ENCODE measurements around the gene LHX1.

LHX1 gene

DNA sequence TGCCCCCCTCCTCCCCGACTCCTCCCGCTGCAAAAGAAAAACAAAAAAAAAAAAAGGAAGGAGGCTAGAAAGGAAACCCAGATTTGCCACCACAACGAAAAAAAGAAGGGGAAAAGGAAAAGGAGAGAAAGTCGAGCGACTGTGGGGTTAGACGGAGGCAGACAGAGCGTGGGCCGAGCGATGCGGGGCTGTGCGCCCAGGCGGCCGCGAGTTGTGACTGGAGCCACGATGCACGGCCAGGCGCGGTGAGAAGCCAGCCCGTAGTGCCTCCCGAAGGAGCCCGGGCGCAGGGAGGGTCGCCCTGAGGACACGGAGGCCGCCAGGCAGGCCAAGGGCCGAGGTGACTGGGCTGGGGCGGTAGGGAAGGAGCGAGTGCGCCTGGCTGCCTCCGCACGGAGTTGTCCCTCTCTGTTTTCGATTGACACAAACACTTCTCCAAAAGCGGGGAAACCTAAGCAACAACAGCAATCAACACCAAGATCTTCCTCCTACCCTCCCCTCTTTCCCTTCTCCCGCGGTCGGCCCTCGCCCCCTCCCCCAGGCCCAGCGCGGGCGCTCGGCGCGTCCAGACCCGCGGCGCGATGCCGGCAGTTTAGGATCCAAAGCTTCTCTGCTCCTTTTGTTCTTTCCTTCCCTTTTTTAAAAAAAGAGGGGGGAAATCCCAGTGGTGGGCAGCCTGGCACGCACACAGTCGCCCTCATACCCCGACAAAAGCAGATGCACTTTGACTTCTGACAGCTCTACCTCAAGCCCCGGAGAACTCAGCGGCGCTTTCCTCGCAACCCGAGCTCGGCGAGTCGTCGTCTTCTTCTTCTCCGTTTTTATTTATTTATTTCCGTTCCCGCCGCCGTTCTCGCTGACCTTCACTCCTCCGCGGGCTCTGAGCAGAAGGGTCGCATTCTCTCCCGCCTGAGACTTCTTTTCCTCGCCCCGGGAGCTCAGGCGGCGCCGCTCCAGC is at the start of gene LHX1:
LHX1 (plus strand) TSS at position 475 of the 958 bp plus-strand sequence. CDS start 723 bp downstream, outside the sequence.
- DNase-seq (ENCODE audit: low spot score): no peak

DNA sequence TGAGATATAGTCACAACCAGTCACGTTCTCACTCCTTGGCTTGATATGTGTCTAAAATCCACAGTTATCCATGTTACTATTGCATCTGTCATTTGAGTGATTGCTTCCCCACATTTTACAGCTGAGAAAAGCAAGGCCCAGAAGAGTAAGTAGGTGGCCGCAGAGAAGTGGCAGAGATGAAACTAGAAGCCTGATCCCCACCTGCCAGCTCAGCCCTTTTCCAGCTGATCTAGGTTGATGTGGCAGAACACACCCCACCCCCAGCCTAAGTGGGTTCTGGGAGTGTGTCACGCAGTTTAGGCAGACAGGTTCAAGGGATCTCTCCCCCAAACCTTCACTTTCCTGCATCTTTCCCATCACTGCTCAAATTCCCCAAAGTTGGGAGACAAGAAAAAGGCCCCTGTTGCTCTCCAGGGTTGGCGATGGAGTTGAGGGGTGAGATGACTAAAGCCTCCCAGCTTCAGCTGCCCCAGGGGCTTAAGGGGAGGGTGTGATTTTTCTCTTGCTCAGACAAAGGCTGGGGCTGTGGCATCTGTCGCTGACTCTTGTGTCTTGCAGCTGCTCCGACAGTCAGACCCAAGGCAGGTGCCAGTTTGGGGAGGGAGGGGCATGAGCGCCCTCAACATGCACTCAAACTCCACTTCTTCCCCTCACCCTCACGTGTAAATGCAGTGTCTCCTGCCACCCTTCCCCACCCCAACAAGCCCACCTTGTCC is 48.9 kb upstream of the LHX1 start:
- DNase-seq (ENCODE audit: low spot score): no peak

DNA sequence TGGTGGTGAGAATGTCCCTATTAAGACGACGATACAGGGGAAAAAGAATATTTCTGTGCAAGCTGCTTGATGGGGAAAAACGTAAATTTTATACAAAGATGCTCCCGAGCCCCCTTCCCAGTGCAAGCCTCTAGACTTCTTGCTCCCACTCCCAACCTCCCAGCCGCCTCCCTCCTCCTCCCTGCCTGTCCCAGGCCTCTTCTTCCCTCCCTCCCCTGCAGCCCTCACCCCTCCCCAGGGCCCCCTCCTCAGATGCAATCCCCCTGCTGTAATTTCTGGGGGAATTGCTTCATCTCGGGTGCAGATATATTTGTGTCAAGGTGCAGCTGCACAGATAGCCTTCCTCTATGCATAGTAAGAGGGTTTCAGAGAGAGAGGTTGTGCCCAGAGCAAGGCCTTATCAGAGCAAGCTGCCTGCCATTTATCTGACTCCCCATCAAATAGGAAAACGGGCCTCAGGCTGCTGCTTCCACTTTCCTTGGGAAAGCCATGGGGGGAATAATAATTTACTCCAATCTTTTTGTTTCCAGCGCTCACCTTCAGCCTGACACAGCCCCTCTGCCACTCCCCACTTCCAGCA is 47.4 kb upstream of the LHX1 start:
- DNase-seq (ENCODE audit: low spot score): no peak

DNA sequence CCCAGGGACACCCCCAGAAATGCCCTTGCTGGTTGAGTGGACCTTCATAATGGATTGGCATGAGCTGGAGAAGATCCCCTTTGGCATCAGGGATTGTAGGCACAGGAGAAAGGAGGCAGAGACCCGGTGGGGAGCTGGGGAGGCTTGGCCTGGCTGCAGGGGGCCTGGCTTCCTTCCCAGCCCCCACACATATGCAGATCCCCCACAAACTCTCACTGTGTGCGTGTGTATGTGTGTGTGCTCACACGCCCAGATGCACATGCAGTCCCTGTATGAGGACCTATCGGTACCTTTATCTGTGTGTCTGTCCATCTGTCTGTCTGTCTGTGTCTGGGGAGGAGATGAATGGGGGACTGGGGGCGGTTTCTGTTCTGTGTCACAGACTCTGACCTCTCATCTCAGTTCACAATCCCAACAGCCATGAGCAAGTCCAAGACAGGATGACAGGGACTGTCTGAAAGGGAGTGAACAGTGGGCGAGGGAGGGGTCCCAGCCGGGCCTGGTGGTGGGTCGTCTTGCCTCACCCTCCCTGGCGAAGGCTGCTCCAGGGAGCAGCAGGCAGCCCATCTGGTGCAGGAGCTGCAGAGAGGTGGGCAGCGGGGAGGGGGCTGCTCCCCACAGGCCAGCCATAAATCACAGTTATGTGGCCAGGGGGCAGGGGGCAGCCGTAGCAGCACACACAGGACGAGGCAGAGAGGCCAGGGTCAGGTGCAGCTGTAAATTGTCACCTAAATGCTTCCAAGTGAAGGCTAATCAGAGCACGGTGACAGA is 46.7 kb upstream of the LHX1 start:
- no peak for DNase-seq (ENCODE audit: low spot score)

DNA sequence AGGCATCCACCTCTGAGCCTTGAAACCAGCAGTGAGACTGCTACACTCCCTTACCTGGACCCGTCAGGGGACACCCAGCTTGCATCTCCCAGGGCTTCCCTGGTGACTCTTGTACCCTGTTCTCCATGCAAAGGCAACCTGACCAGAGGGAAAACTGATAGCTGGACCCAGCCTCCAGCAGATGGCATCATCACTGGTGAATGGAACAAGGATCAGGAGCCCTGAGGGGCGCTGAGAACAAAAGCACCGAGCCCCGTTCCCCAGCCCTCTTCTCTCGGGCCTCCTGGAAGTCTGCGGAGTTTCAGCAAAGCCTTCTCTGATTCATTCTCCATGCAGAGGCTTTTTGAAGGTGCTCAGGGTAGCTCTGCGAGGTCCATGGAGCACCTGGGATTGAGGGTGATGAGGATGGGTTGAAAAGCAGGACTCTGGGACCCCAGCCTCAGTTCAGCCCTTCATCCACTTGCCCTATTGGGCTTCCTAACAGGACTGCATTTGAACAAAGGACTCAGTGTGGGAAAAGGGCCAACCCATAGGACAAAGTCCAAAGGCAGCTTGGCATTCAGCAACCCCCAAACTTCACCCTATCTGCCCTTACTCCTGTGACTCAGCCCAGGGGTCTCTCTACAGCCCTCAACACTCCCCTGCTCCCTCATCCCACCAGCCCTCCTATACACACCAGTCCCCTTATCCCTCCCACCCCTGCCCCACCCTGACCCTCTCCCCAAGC is 45.0 kb upstream of the LHX1 start:
- DNase-seq (ENCODE audit: low spot score): no peak

DNA sequence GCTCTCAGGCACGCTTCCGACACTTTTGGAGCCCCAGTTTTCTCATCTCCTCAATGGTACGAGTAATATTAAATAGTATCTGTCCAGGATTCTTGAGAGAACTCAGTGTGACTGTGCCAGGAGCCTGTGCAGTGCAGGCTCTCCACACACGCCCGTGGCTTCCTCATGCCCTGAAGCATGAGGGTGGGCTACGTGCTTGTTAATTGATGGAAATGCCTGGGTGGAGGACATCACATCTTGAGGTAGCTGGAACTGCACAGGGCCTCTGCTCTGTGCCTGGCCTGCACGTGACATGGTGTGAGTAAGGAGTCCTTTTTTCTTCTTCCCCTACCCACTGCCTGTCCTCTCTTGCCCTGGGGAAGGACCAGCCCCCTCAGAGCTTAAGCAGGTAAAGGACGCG is 43.1 kb upstream of the LHX1 start:
- DNase-seq (ENCODE audit: low spot score): no peak

DNA sequence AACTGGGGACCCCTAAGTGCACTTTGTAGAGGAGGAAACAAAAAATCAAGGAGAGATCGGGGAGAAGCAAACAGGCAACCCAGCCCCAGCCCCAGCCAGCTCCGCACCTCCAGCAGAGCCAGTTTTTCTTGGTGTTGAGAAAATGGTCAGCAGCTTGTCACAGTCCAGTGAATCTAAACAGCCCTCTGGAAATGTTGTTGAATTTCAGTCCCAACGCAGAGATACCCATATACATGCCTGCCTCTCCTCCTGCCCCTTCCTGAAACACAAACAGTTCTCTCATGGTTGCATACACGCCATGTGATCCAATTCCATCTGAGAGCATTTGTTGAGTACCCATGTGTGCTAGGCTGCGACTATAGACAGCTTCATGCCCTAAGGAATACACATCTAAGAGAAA is 42.4 kb upstream of the LHX1 start:
- no peak for DNase-seq (ENCODE audit: low spot score)

DNA sequence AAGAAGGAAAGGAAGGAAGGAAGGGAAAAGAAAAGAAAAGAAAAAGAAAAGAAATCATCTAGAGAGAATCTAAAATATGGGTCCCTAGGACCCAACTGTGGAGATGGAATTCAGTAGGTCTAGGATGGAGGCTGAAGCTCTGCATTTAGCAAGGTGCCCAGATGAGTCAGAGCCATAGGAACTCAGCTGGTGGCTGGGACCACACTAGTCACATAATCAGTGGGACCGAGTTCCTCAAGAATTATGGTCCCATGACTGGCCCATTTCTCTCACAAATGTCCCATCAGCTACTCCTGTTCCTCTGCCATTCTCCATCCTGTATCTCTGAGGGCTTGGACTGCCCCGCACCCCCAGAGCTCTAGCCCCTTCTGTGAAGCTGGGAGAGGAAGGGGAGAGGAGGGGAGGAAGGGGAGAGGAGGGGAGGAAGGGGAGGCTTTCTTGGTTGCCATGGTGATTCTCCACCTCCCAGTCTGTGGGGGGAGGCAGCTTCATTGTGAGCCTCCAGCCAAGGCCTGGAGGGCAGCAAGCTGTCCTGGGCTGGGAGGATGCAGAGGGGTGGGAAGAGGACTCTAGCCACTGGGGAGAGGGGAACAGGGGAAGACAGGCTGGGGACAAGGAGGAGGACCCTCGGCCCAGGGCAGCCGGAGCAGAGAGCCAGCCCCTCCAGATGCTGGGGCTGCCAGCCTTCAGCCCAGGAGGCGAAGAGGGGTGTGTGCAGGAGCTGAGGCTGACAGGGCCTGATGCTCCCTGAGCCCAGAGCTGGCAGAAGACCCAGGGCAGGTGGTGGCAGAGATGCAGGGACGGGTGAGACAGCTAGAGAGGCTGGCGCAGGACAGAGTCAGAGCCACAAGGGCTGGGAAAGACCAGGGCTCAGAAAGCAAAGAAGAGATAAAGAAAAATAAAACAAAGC is 37.8 kb upstream of the LHX1 start:
- DNase-seq (ENCODE audit: low spot score): no peak

DNA sequence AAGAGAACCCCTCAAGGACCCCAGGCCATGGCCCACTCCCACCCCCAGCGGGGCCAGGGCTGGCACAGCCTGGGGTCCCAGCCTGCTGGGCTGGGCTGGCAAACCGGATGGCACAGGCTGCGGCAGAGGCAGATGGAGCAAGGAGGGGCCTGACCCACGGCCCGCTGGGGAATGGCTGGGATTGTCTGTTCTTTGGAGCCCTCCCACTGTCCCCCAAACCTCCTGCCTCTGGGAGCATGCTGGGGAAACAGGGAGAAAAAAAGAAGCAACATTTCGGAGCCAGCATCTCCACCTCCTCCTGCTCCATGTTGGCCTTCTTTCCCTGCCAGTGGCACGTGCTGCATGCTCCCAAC is 37.1 kb upstream of the LHX1 start:
- DNase-seq (ENCODE audit: low spot score): no peak

DNA sequence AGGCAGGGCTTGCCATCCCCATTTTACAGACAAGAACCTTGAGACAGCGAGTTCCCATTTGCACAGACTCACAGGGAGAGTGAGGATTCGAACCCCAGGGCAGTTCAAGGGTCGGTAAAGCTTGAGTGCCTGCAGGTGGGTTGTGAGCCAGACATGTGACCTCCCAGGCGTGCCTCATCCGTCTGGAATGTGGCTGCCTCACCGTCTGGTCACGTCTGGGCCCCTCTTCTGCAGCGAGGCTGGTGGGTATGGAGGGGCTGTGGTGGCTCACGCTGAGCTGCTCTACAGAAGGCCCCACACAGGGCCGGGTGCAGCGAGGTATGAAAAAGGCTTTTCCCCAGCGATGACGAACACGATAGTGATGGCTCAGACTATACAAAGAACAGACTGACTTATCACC is 35.8 kb upstream of the LHX1 start:
- peak; percentile 7 for DNase-seq (ENCODE audit: low spot score)

DNA sequence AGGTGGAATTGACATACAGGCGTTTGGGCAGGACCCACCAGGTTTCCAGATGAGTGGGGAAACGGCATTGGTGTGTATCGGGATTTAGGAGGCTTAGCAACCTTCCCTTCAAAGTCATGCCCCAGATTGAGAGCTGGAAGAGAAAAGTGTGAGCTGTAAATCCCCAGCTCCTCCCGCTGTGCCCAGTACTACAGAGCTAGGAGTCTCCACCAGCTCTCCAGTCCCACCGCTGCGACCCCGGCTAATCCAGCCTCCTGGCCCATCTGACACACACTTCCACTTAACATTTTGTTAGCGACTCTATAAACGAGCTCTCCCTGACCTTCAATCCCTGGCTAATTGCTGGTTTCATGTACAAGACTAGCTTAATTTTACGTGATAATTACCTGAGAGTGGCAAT is 29.9 kb upstream of the LHX1 start:
- DNase-seq (ENCODE audit: low spot score): no peak

DNA sequence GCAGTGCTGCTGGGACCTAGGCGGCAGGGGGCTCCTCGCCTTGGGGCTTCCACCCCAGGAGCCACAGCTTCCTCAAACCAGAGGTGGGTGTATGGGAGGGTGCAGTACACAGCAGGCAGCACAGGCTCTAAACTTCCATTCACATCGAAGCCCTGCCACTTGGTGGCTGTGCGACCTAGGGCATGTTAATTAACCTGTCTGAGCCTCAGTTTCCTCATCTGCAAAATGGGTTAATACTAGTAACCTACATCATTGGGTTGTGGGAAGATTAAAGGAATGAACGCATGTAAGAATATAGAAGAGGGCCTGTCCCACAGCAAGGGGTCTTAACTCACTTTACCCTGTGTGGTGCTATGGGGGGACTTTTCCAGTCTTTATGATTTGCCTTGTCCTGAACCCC is 26.8 kb upstream of the LHX1 start:
- no peak for DNase-seq (ENCODE audit: low spot score)

DNA sequence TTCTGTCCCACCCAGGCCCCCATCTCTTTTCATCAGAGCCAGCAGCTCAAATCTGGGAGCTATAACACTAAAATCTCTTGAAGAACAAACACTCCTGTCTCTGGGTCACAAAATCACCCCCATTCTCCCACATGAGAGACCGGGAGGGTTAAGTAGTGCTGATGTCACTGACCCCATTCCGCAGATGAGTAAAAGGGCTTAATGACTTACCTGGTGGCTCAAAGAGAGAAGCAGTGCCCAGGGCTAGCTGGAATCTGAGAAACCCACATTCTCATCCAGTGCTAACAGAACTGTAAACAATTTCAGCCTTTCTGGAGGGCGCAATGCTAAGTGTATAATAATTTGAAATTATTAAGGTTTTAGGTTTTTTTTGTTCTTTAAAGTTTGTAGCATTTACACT is 26.3 kb upstream of the LHX1 start:
- no peak for DNase-seq (ENCODE audit: low spot score)

DNA sequence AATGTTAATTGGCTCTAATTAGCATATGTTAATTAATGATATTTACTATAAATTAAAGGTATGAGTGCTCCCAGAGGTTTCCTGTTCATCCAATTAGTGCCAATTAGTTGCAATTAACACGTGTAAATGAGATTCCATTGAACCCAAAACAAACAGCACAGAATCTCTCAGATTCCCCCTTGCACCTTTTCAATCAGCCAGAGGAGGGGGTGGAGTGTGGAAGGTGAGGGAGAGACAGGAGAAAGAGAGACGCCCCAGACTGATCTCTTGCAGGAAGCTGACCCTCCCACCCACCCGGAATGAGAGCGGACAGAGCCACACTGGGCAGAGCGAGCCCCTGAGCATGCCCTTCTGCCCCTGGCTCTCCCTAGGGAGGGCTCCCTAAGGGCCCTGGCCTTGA is 24.1 kb upstream of the LHX1 start:
- DNase-seq (ENCODE audit: low spot score): no peak

DNA sequence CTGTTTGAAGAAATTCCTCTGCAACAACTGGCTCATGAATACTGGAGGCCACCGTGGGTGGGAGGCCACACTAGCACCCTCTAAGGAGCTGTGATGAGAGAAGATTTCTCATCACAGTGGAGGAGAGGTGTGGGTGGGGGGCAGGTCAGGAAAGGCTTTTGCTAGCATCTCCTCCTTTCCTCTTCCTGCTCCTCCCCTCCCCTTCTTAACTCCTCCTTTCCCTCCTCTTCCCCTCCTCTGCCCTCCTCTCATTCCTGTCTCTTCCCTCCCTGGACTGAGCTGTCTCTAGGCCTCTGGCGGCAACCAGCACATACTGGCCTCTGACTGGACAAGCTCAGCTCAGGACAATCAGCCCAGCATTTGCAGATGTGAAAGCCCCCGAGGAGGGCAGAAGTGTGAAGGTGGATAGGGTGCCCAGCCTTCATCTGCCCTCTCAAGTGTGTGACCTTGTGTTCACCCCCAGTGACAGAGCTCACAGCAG is 19.0 kb upstream of the LHX1 start:
- no peak for DNase-seq (ENCODE audit: low spot score)

DNA sequence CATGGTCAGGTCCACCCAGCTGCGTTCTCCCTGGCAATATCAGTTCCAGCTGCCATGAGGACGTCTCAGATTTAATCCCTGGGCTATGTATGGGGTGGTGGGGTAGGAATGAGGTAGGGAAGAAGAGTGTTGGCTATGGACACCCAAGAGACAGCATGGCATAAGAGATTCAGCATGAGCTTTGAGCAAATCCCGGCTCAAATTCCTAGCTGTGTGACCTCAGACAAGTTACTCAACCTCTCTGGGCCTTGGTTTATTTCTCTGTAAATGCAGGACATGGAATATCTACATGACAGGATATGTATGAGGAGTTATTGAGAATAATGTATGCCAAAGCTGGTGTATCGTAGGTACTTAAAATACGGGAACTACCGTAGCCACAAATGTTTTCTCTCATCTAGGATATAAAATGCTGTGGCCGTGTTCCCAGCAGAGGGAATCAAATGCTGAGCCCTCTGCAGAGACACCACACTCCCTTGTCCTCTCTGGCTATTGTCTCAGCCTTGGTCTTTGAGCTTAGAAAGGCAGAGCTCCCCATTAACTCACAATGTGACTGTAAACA is 17.8 kb upstream of the LHX1 start:
- no peak for DNase-seq (ENCODE audit: low spot score)

DNA sequence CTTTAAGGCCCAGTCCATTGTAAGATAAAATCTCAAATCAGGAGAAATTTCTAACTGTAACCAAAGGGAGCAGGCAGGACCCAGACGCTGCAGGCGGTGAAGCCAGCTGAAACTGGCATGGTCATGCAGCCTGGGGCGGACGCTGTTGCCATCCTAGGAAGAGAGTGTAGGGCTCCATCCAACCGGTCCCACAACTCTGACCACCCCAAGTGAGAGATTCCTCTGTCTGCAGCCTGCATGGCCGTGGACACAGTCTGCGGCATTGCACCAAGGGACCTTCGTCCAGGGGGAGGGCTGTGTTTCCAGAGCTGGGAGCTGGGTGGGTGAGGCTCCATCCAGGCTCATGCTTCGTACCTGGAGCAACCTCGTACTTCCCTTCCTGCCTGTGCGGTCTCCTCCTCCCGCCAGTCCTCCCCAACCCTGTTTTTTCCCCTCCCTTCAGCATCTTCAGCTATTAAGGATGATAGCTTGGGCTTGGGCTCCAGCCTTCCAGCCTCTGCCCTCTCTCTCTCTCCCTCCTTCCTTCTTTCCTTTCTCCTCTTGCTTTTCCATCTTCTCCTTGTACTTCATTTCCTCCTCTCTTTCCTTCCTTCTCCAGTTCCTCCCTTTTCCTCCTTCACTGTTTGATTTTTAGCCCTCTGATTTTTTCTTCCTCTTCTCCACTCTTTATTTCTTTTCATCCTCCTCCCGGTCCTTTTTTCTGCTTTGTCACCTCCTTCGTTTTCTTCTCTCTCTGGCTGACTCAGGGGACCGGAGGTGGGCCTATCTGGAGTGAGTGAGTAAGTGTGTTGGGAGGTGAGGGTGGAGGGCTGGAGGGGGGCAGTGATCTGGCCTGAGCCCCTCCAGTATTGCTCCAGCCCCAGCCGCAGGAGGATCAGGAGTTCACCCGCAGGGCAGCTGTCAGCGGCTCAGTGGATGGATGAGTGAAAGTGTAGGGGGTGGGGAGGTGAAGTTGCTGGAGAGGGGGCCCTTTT is 17.0 kb upstream of the LHX1 start:
- DNase-seq (ENCODE audit: low spot score): no peak

DNA sequence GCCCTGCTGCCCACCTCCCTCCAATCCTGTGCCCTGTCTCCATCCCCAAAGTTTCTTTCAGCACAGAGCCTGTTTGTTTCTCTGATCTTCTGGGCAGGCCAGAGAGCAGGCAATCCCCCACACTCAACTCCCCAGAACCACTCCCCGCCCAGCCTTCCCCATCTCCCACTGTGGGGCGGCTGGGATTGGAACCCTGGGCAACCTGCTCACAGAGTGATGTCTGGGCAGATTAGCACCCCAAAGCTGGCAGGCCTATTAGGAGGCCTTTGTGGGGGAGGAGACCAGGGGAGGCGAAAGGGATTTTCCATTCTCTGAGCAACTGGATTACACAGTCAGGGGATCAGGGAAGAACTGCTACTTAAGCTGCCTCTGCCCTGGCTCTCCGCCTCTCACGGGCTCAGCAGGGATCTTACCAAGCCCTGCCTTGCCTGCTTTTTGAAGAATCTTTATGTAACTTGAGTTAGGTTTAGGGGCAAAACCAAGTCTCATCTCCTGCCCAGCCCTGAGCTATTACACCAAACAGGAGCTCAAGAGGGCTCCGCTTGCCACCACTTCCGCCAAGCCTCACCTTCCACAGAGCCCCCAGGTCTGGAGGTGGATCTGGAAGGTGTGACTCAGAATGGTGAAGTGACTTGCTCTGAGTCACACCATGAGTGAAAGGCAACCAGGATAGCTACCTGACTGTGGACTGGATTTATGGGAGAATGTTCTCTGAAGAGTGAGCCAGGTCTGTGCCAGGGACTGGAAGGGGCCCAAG is 16.0 kb upstream of the LHX1 start:
- DNase-seq (ENCODE audit: low spot score): peak; percentile 47

All from RKO (cell line).